Endothelial cell of umbilical vein (primary cell): ENCODE measurements around the gene KRT31. TPM values are rescaled to one million over a fixed set of nuclear protein-coding genes. Genes with fewer than 3 reads are reported as not detected.

Experiments
- BruUV-seq: library from RNA; stranded (reverse); fragments of 400-500 nt; replicated peaks from 2 replicates; lab custom pipeline; 2021; lab: Mats Ljungman, UMichigan
- CTCF ChIA-PET: fragments of 300-600, 350-600 bp; sonication (Branson Sonifier 250); formaldehyde crosslinking; loops from one replicate; lab custom pipeline; 2021; ENCODE audit warnings: antibody characterized with exemption, inconsistent platforms; lab: Charles Lee
- POLR2A ChIA-PET: fragments of 300-600, 350-600 bp; sonication (Branson Sonifier 250); formaldehyde crosslinking; loops from one replicate; lab custom pipeline; 2021; ENCODE audit warnings: antibody characterized with exemption, inconsistent platforms; lab: Charles Lee
- DNase-seq: peaks from one replicate; pipeline ENCODE4 v3.0.0-alpha.2; 2011; ENCODE audit warnings: low read depth, low spot score
- FAIRE-seq: peaks from 2 replicates; lab custom pipeline; 2011; peaks lifted over from hg19 to GRCh38; lab: Jason Lieb, UNC
- H2AFZ ChIP-seq: 2 replicates; pipeline ENCODE4 v1.6.0; 2012; ENCODE audit warnings: low read depth, low read length, control low read depth, inconsistent platforms
- H3K27ac ChIP-seq: 2 replicates; pipeline ENCODE4 v1.5.1; 2011; ENCODE audit warnings: low read depth, mild to moderate bottlenecking, control low read depth, low read length, moderate library complexity; ENCODE audit not compliant: insufficient read depth
- H3K27me3 ChIP-seq, 2 experiments: 2 replicates each; pipeline versions ENCODE4 v1.6.0 to v1.6.1; 2011; ENCODE audit warnings: low read length in 2 of 2, mixed read lengths in 1 of 2; ENCODE audit not compliant: control insufficient read depth in 2 of 2, insufficient read depth in 2 of 2
- H3K36me3 ChIP-seq, 2 experiments: 2 replicates in 1 of 2; 3 replicates in 1 of 2; pipeline ENCODE4 v1.5.1; 2011; ENCODE audit warnings: low read length in 2 of 2, mild to moderate bottlenecking in 1 of 2, moderate library complexity in 1 of 2; ENCODE audit not compliant: control insufficient read depth in 2 of 2, insufficient read depth in 2 of 2; ENCODE audit errors: extremely low read depth in 1 of 2
- H3K4me1 ChIP-seq: 3 replicates; pipeline ENCODE4 v1.5.1; 2011; ENCODE audit warnings: mild to moderate bottlenecking, low read length; ENCODE audit not compliant: control insufficient read depth, insufficient read depth; ENCODE audit errors: extremely low read depth
- H3K4me2 ChIP-seq: 2 replicates; pipeline ENCODE4 v1.6.1; 2011; ENCODE audit warnings: low read length, control low read depth, mixed read lengths; ENCODE audit not compliant: insufficient read depth
- H3K4me3 ChIP-seq, 3 experiments: fragments of 200-600 bp in 1 of 3; sonication (generic), shearing (Covaris generic) in 1 of 3; replicated peaks in 1 of 3; 2 replicates each; pipeline ENCODE4 v1.5.1; 2011 to 2016; ENCODE audit warnings: control low read depth in 3 of 3, low read length in 3 of 3, mild to moderate bottlenecking in 2 of 3, inconsistent platforms in 1 of 3, low read depth in 1 of 3, moderate library complexity in 1 of 3; ENCODE audit not compliant: insufficient read depth in 1 of 3
- H3K79me2 ChIP-seq: 2 replicates; pipeline ENCODE4 v1.6.0; 2012; ENCODE audit warnings: low read length, inconsistent platforms; ENCODE audit not compliant: control insufficient read depth, insufficient read depth
- H3K9ac ChIP-seq: replicated peaks from 2 replicates; pipeline ENCODE3; 2011; ENCODE audit warnings: low read length, control low read depth; ENCODE audit not compliant: insufficient read depth; ENCODE audit errors: extremely low read depth
- H3K9me1 ChIP-seq: replicated peaks from 3 replicates; pipeline ENCODE4 v1.6.0; 2011; ENCODE audit warnings: mild to moderate bottlenecking, low read length; ENCODE audit not compliant: control insufficient read depth, insufficient read depth; ENCODE audit errors: extremely low read depth
- H3K9me3 ChIP-seq: replicated peaks from 2 replicates; pipeline ENCODE4 v1.5.1; 2012; ENCODE audit warnings: low read length, inconsistent platforms; ENCODE audit not compliant: control insufficient read depth, insufficient read depth
- H4K20me1 ChIP-seq: replicated peaks from 2 replicates; pipeline ENCODE3; 2011; ENCODE audit warnings: mild to moderate bottlenecking, low read length; ENCODE audit not compliant: control insufficient read depth, insufficient read depth; ENCODE audit errors: extremely low read depth
- CTCF ChIP-seq, 2 donors: IDR thresholded peaks; 1 replicate in 1 of 2; 2 replicates in 1 of 2; pipeline ENCODE4 v1.5.1; 2011; ENCODE audit warnings: low read length in 2 of 2, mild to moderate bottlenecking in 2 of 2, moderate library complexity in 2 of 2, control low read depth in 1 of 2, inconsistent platforms in 1 of 2, low read depth in 1 of 2; ENCODE audit not compliant: insufficient read depth in 1 of 2; ENCODE audit errors: extremely low read depth in 1 of 2
- EZH2 ChIP-seq: IDR thresholded peaks from 2 replicates; pipeline ENCODE4 v1.6.1; 2012; ENCODE audit warnings: borderline replicate concordance, low read depth, mild to moderate bottlenecking, moderate library complexity, low read length, inconsistent platforms; ENCODE audit not compliant: severe bottlenecking
- FOS ChIP-seq: IDR thresholded peaks from 2 replicates; pipeline ENCODE4 v1.6.1; 2011; ENCODE audit warnings: mild to moderate bottlenecking, low read length, moderate library complexity, borderline replicate concordance; ENCODE audit not compliant: insufficient read depth
- GATA2 ChIP-seq: IDR thresholded peaks from 2 replicates; pipeline ENCODE4 v1.7.0; 2011; ENCODE audit warnings: low read depth, mild to moderate bottlenecking, moderate library complexity, mixed read lengths, low read length; ENCODE audit not compliant: insufficient read length, insufficient read depth
- JUN ChIP-seq: IDR thresholded peaks from 2 replicates; pipeline ENCODE4 v1.6.1; 2011; ENCODE audit warnings: borderline replicate concordance, low read depth; ENCODE audit not compliant: insufficient read length, insufficient read depth
- MAX ChIP-seq: IDR thresholded peaks from 2 replicates; pipeline ENCODE4 v1.6.1; 2011; ENCODE audit not compliant: insufficient read depth, insufficient read length
- MYC ChIP-seq: IDR thresholded peaks from one replicate; pipeline ENCODE4 v1.6.1; 2011; ENCODE audit warnings: mild to moderate bottlenecking, low read depth, low read length
- POLR2A ChIP-seq: IDR thresholded peaks from 2 replicates; pipeline ENCODE4 v1.6.1; 2012; ENCODE audit warnings: low read depth, mild to moderate bottlenecking, control low read depth, low read length
- POLR2AphosphoS5 ChIP-seq: IDR thresholded peaks from 2 replicates; pipeline ENCODE4 v1.6.1; 2012; ENCODE audit warnings: low read depth, mild to moderate bottlenecking, control low read depth, low read length, moderate library complexity; ENCODE audit not compliant: insufficient read depth
- dilution Hi-C: fragments of 300-500 bp; cut with MboI; formaldehyde crosslinking; loops from one replicate; pipeline ENCODE4 v1.15.0; 2019; ENCODE audit warnings: low sequenced_read_pairs; ENCODE audit not compliant: extremely low pct_ligation_motif_present
- intact Hi-C: fragments of 100-400 bp; cut with micrococcal nuclease; formaldehyde crosslinking; loops from one replicate; pipeline ENCODE4 v1.10.0; 2022
- polyA plus RNA-seq, 4 experiments: library from polyadenylated mRNA; depleted of rRNA in 3 of 4; stranded (reverse) in 3 of 4; unstranded in 1 of 4; fragments of >200 nt; gene quantifications; 2 replicates each; pipeline versions ENCODE4 v1.2.1 to v1.2.3, GENCODE V29; 2011 to 2012; ENCODE audit warnings: missing spikeins in 1 of 4
- total RNA-seq: library from RNA; stranded (reverse); gene quantifications from 2 replicates; pipeline ENCODE4 v1.2.3, GENCODE V29; 2021

KRT31 gene
- total and polyA plus RNA-seq, 2 donors (not counting 3 experiments of a cell fraction or from before 2014, with no cell fraction given), result not detected

GRCh38 chr17:41419716-41420115 lies 22.3 kb upstream of the KRT31 start:
- Histone ChIP-seq H3K27ac (no peak overlapping the region), H3K36me3 (no peaks in the 10 kb centered on the region), H3K4me3 (no peak overlapping the region), H3K4me2 (no peak overlapping the region), H3K27me3 (peaks cover 0 to 2% of the 10 kb centered on the region in 2 experiments), H2AFZ (no peak overlapping the region), H3K9me3 (no peaks in the 10 kb centered on the region), H3K79me2 (no peaks in the 10 kb centered on the region), H3K4me1 (no peaks in the 10 kb centered on the region), H3K9me1 (no peaks in the 10 kb centered on the region), H3K9ac (no peak overlapping the region), H4K20me1 (no peaks in the 10 kb centered on the region)
- no TSS peak for BruUV-seq
- POLR2A ChIA-PET, result no interaction called here
- FAIRE-seq (no peak), DNase-seq (no peak)
- intact Hi-C loops (loop anchor here (10.0 kb wide), 1 partner anchor 55 kb away; no protein-coding TSS in a partner anchor), dilution Hi-C loops (no loop called here)
- CTCF ChIA-PET, result no interaction called here
- TF ChIP-seq MAX (no peak), CTCF (IDR thresholded peaks at IDR 0.05; ENCODE audit: extremely low read depth in 1 of 2, insufficient read depth in 1 of 2, low read depth in 1 of 2, low read length in 2 of 2) (no peak), EZH2 (no peak), FOS (no peak), MYC (no peak), POLR2A (no peak), JUN (no peak), GATA2 (no peak), POLR2AphosphoS5 (no peak)
